ENCODE measurements around the gene CDK5RAP2.

- TF ChIP-seq CTCF (IDR thresholded peaks at IDR 0.05; ENCODE audit: poor library complexity) (no peak), EZH2 (IDR thresholded peaks at IDR 0.05; ENCODE audit: borderline replicate concordance) (no peak), EZH2phosphoT487 (IDR thresholded peaks at IDR 0.05; ENCODE audit: low read depth, severe bottlenecking, unreplicated experiment) (no peak)
These were observed 65.6 kb downstream of the CDK5RAP2 start for GRCh38 chr9:120514405-120514804.
